ENCODE results near the gene TMEM38A.
A peak's percentile ranks its signal among the peaks of the same experiment; 100 is the strongest.
"Not testable (repeated sequence)": the region's sequence is repeated elsewhere in the genome, so short reads cannot be mapped to it uniquely, and the experiment has no call there.

Gene TMEM38A

GRCh38 chr19:16679811-16680210 is 18.9 kb downstream of the TMEM38A start:
- DNase-seq = no peak

GRCh38 chr19:16682539-16682938 is 21.6 kb downstream of the TMEM38A start:
- DNase-seq = no peak

GRCh38 chr19:16684216-16684615 is 23.3 kb downstream of the TMEM38A start:
- no peak for DNase-seq

- DNase-seq = no peak
These were observed 27.1 kb downstream of the TMEM38A start for GRCh38 chr19:16688084-16688483.

GRCh38 chr19:16698914-16699313 is 38.0 kb downstream of the TMEM38A start:
- DNase-seq = no peak

- DNase-seq = no peak
These were observed 41.2 kb downstream of the TMEM38A start for GRCh38 chr19:16702123-16702522.

- DNase-seq = no peak
These were observed 42.7 kb downstream of the TMEM38A start for GRCh38 chr19:16703677-16704076.

- DNase-seq = not testable (repeated sequence)
These were observed 49.9 kb downstream of the TMEM38A start for GRCh38 chr19:16710870-16711269.

- DNase-seq = not testable (repeated sequence)
These were observed 51.4 kb downstream of the TMEM38A start for GRCh38 chr19:16712295-16712694.

- peak in 1 of 2 experiments; percentile 49 for DNase-seq
These were observed 53.9 kb downstream of the TMEM38A start for GRCh38 chr19:16714702-16715287.

- no peak for DNase-seq
These were observed 54.7 kb downstream of the TMEM38A start for GRCh38 chr19:16715611-16716010.

GRCh38 chr19:16721051-16721450 is 60.1 kb downstream of the TMEM38A start:
- DNase-seq = no peak

- no peak for DNase-seq
These were observed 61.7 kb downstream of the TMEM38A start for GRCh38 chr19:16722591-16722990.

- no peak for DNase-seq
These were observed 66.0 kb downstream of the TMEM38A start for GRCh38 chr19:16726916-16727315.

GRCh38 chr19:16735650-16736266 is 74.8 kb downstream of the TMEM38A start:
- DNase-seq = not testable (repeated sequence)

- DNase-seq = peak in 1 of 2 experiments; percentile 19
These were observed 75.8 kb downstream of the TMEM38A start for GRCh38 chr19:16736709-16737108.

GRCh38 chr19:16737911-16738310 is 77.0 kb downstream of the TMEM38A start:
- DNase-seq = peak in 1 of 2 experiments; percentile 9

- no peak for DNase-seq
These were observed 78.6 kb downstream of the TMEM38A start for GRCh38 chr19:16739546-16739945.

Measured in SW 1271 (cell line).